GM18505 (cell line): ENCODE data around the gene ANKRD2.

Source experiments
- ATAC-seq: cut with Tn5 transposase; IDR thresholded peaks from one replicate; pipeline ENCODE4 v1.9.1; 2021; ENCODE audit not compliant: unreplicated experiment
- POLR2A ChIP-seq: IDR thresholded peaks from 4 replicates; pipeline ENCODE4 v1.6.1; 2011; ENCODE audit warnings: borderline replicate concordance; ENCODE audit not compliant: insufficient read depth, insufficient read length; ENCODE audit errors: extremely low read depth

The ANKRD2 gene

DNA sequence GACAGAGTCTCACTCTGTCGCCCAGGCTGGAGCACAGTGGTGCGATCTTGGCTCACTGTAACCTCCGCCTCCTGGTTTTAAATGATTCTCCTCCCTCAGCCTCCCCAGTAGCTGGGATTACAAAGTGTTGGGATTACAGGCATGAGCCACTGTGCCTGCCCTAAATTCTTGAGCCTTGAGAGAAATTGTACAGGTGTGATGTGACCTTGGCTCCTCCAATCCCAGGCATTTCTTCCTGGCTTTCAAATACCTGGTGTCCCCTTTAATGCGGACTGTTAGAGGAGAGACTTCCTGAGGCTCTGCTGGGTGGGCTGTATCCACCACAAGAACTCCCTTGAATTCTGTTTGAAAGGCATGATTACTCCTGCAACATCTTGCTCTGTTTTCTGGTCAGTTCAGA, 45.7 kb downstream of the ANKRD2 start:
- ATAC-seq: no peak

DNA sequence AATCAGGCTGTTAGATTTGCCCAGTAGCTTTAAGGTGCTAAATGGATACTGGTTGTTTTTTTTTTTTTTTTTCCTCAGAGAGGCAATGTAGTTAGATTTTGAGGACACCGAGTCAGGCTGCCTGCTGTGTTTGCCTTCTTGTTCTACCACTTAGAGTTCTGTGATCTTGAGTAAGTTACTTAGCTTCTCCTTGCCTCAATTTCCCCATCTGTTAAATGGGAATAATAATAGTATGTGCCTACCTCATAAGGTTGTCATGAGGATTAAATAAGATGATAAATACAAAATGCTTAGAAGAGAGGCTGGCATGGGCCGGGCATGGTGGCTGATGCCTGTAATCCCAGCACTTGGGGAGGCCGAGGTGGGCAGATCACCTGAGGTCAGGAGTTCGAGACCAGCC, 46.2 kb downstream of the ANKRD2 start:
- ATAC-seq: no peak
- no peak for TF ChIP-seq POLR2A

More for the DNA sequence above, 45.7 kb downstream of the ANKRD2 start:
- TF ChIP-seq POLR2A: no peak

DNA sequence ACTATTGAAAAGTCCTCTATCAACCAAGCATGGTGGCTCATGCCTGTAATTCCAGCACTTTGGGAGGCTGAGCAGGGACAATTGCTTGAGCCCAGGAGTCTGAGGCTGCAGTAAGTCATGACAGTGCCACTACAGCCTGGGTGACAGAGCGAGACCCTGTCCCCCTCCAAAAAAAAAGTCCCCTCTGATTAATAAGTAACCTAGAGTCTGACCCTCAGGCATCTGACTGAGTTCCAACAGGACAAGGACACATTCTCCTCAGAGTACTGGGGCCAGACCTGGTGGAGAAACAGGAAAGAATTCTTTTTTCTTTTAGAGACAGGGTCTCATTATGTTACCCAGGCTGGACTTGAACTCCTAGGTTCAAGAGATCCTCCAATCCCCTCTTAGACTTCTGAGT, 50.7 kb downstream of the ANKRD2 start:
- TF ChIP-seq POLR2A: no peak
- ATAC-seq: no peak

DNA sequence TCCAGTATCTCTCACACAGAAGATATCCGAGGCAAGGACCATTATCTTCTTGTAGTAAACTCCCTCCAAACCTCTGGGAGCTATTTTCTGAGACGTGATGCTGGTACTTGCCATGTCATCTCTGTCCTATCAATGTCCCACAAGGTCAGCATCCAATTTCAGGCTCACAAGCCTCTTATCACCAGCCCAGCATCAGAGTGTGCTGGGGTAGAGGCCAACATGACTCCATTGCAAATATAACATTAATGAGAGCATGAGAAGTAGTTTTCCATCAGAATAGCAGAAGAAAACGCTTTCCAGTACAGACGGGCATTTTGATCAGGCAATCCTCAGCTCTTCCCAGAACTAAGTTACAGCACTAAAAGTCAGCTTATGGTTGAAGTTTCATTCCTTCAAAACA, 55.2 kb downstream of the ANKRD2 start:
- no peak for ATAC-seq

DNA sequence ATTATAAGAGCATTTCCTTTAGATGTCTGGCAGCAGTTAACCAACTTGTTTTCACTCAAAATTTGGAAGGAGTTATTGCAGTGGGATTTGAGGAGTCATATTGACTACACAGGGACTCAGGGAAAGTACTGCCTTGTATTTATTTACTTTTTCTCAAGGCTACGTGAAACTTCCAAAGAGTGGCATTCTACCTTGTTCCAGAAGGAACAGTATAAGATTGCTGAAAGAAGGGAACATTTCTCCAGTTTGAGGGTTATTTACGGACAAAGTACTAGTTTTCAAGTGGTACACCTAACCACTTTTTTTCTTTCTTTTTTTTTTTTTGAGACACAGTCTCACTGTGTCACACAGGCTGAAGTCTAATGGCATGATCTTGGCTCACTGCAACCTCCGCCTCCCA, 55.6 kb downstream of the ANKRD2 start:
- TF ChIP-seq POLR2A: no peak

More for the DNA sequence above, 55.2 kb downstream of the ANKRD2 start:
- TF ChIP-seq POLR2A: no peak

DNA sequence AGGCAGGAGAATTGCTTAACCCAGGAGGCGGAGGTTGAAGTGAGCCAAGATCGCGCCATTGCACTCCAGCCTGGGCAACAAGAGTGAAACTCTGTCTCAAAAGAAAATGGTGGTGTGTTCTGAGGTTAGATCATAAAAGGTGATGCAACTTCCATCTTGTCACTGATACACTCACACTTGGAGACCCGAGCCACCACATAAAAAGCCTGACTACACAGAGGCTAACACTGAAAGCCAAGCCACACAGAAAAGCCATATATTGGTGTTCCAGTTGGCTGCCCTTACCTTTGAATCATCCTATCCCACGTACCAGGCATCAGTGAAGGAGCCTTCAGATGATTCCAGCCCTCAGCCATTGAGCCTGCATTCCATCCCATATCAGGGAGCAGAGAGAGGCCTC, 56.7 kb downstream of the ANKRD2 start:
- TF ChIP-seq POLR2A: no peak
- ATAC-seq: no peak

More for the DNA sequence above, 55.6 kb downstream of the ANKRD2 start:
- no peak for ATAC-seq

DNA sequence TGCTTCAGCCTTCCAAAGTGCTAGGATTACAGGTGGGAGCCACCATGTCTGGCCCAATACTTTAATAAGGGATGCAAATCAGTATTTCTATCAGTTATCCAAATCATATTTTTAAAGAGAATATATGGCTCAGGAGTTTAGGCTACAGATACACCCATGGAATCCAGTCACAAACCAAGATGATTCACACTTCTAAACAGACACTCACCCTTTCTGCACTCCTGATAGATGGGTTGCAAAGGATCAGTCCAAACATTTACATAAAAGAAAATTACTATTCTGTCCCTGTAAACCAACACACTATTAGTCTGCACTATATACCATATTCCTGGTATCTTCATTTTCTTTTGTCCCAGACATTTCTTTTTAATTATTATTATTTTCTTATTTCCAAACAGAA, 58.5 kb downstream of the ANKRD2 start:
- no peak for ATAC-seq

DNA sequence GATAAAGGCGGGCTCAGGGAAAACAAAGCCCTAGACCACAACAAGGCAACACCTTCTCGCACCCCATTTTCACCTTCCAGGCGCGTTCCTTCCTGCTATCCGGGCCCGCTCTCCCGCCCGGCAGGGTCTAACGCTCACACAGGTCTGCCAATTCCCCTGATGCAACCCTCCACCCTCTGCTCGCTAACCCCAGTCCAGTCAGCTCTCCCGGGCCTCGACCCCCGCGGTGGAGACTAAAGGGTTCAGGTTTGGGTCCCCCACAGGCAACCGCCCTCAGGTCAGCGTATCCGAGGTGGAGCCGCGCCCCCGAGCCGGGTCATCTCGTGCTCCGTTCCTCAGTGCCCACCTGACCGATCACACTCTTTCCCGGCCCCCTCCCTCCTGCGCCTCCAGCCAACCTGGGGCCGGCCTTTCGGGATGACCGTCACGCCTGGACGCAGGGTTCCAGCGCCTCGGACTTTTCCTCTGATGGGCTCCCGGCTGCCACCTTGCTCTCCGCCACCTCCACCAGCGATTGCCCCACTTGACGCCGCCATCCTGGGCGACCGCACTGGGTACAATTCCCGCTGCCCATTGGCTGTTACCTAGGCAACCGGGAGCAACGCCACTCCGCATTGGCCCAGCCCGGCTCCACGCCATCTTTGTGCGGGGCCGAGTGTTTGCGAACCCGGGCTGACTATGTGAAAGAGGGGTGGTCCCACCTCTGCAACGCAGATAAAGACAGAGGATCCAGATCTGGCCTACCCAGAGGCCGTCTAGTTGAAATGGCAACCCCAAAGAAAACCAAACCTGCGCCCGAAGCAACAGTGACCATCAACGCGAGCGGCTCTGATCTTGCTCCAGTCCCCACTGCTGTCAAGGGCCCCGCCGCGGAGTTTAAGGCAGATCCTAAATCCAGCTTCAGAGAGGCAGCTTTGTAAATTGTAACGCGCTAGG, 60.6 kb downstream of the ANKRD2 start, which contains the start of gene MORN4:
Gene MORN4, minus strand, starts transcription at position 552 of the 936 bp plus-strand sequence. CDS start 13,847 bp downstream, outside the sequence.
- peak; percentile 98 for ATAC-seq
- peak; percentile 49 for TF ChIP-seq POLR2A

More for the DNA sequence above, 58.5 kb downstream of the ANKRD2 start:
- TF ChIP-seq POLR2A: no peak
